OCI-LY7 (cell line): ENCODE results near the gene PROM2. TPM values are rescaled to one million over a fixed set of nuclear protein-coding genes. Genes with fewer than 3 reads are reported as not detected.

ENCODE experiments used
- BruUV-seq: library from RNA; stranded (reverse); fragments of 400-500 nt; replicated peaks from 2 replicates; lab custom pipeline; 2021; lab: Mats Ljungman, UMichigan
- CTCF ChIA-PET: fragments of 300-600 bp; sonication (Branson Sonifier 250); formaldehyde crosslinking; loops from one replicate; lab custom pipeline; 2022; ENCODE audit warnings: antibody characterized with exemption; ENCODE audit not compliant: unreplicated experiment; lab: Charles Lee
- POLR2A ChIA-PET: fragments of 300-600 bp; sonication (Branson Sonifier 250); formaldehyde crosslinking; loops from one replicate; lab custom pipeline; 2022; ENCODE audit warnings: antibody characterized with exemption; lab: Charles Lee
- DNase-seq: peaks from one replicate; pipeline ENCODE4 v3.0.0-alpha.2; 2015; ENCODE audit warnings: low spot score
- H2AFZ ChIP-seq: fragments of 200-600 bp; sonication (generic), shearing (Covaris generic); 2 replicates; pipeline ENCODE4 v1.6.1; 2014; ENCODE audit warnings: mild to moderate bottlenecking, antibody characterized with exemption, low read length, moderate library complexity
- H3K27ac ChIP-seq: fragments of 200-600 bp; sonication (generic); 2 replicates; pipeline ENCODE4 v1.5.1; 2014; ENCODE audit warnings: mixed run types, low read depth, mild to moderate bottlenecking, moderate library complexity, low read length, inconsistent platforms; ENCODE audit not compliant: poor library complexity, severe bottlenecking
- H3K36me3 ChIP-seq: fragments of 200-600 bp; sonication (generic); 2 replicates; pipeline ENCODE4 v1.6.1; 2014; ENCODE audit warnings: mild to moderate bottlenecking, antibody characterized with exemption, low read length, moderate library complexity, mixed read lengths; ENCODE audit not compliant: insufficient read depth
- H3K4me1 ChIP-seq: fragments of 200-600 bp; sonication (generic); 2 replicates; pipeline ENCODE4 v1.5.1; 2014; ENCODE audit warnings: mild to moderate bottlenecking, low read length; ENCODE audit not compliant: insufficient read depth, poor library complexity, severe bottlenecking
- H3K4me2 ChIP-seq: fragments of 200-600 bp; sonication (generic); 2 replicates; pipeline ENCODE4 v1.6.1; 2014; ENCODE audit warnings: mild to moderate bottlenecking, low read length
- H3K4me3 ChIP-seq: fragments of 200-600 bp; sonication (generic); 2 replicates; pipeline ENCODE4 v1.5.1; 2014; ENCODE audit warnings: mild to moderate bottlenecking, low read depth, low read length; ENCODE audit not compliant: poor library complexity, severe bottlenecking
- H3K79me2 ChIP-seq: fragments of 200-600 bp; sonication (generic); 2 replicates; pipeline ENCODE4 v1.6.1; 2016; ENCODE audit warnings: low read depth, mild to moderate bottlenecking, low read length, moderate library complexity, mixed read lengths; ENCODE audit not compliant: insufficient read depth
- H3K9me2 ChIP-seq: fragments of 200-600 bp; sonication (generic); 2 replicates; pipeline ENCODE4 v1.6.1; 2016; ENCODE audit warnings: mild to moderate bottlenecking, low read length, mixed read lengths; ENCODE audit not compliant: insufficient read depth
- H3K9me3 ChIP-seq: fragments of 200-600 bp; sonication (generic); 2 replicates; pipeline ENCODE4 v1.6.1; 2014; ENCODE audit warnings: mild to moderate bottlenecking, mixed run types, low read length, mixed read lengths
- H4K20me1 ChIP-seq: fragments of 200-600 bp; sonication (generic); 2 replicates; pipeline ENCODE4 v1.6.1; 2014; ENCODE audit warnings: mild to moderate bottlenecking, antibody characterized with exemption, low read length, moderate library complexity, mixed read lengths; ENCODE audit not compliant: insufficient read depth
- CTCF ChIP-seq: fragments of 200-600 bp; sonication (generic); conservative IDR thresholded peaks from 2 replicates; pipeline ENCODE4 v1.5.1; 2014; ENCODE audit warnings: mild to moderate bottlenecking, antibody characterized with exemption, low read length, moderate library complexity, mixed read lengths
- EZH2phosphoT487 ChIP-seq: fragments of 200-600 bp; sonication (generic); IDR thresholded peaks from 2 replicates; pipeline ENCODE4 v1.6.1; 2018; ENCODE audit warnings: low read depth, borderline replicate concordance, mild to moderate bottlenecking, mixed run types, antibody characterized with exemption, low read length, moderate library complexity, mixed read lengths
- intact Hi-C: fragments of 100-400 bp; cut with micrococcal nuclease; formaldehyde crosslinking; loops from one replicate; pipeline ENCODE4 v1.10.0; 2022; ENCODE audit not compliant: unreplicated experiment
- total RNA-seq, 2 experiments: library from RNA; depleted of rRNA in 1 of 2; stranded (reverse); fragments of >200 nt in 1 of 2; shearing (Covaris generic) in 1 of 2; gene quantifications; 2 replicates each; pipeline ENCODE4 v1.2.3, GENCODE V29; 2014 to 2022

The PROM2 gene
- total RNA-seq, 2 experiments from 2014 or later: 0.47 TPM; not detected in 1

- DNase-seq: no peak
- Histone ChIP-seq H3K36me3 (no peaks in the 10 kb centered on the region), H3K79me2 (no peaks in the 10 kb centered on the region), H3K4me3 (no peak overlapping the region), H3K4me1 (no peaks in the 10 kb centered on the region), H3K4me2 (no peak overlapping the region), H2AFZ (no peak overlapping the region), H4K20me1 (no peaks in the 10 kb centered on the region), H3K9me3 (no peaks in the 10 kb centered on the region), H3K27ac (no peak overlapping the region), H3K9me2 (no peaks in the 10 kb centered on the region)
- BruUV-seq: no TSS peak
- ChIA-PET CTCF (no interaction called here), POLR2A (no interaction called here)
- intact Hi-C loops: no loop called here
- TF ChIP-seq EZH2phosphoT487: no peak
- no peak for TF ChIP-seq CTCF
These were observed 39.4 kb upstream of the PROM2 start for GRCh38 chr2:95234816-95235215.

- DNase-seq: no peak
- Histone ChIP-seq H3K4me1 (no peaks in the 10 kb centered on the region), H3K79me2 (no peaks in the 10 kb centered on the region), H3K4me3 (no peak overlapping the region), H3K4me2 (no peak overlapping the region), H3K9me2 (no peaks in the 10 kb centered on the region), H3K9me3 (no peaks in the 10 kb centered on the region), H2AFZ (no peak overlapping the region), H4K20me1 (no peaks in the 10 kb centered on the region), H3K27ac (no peak overlapping the region), H3K36me3 (no peaks in the 10 kb centered on the region)
- no peak for TF ChIP-seq EZH2phosphoT487
- POLR2A ChIA-PET: no interaction called here
- CTCF ChIA-PET: no interaction called here
- intact Hi-C loops: no loop called here
- no TSS peak for BruUV-seq
These were observed 36.1 kb upstream of the PROM2 start for GRCh38 chr2:95238131-95238530.

- intact Hi-C loops: no loop called here
- BruUV-seq: no TSS peak
These were observed 34.2 kb upstream of the PROM2 start for GRCh38 chr2:95240091-95240490.

More at GRCh38 chr2:95240091-95240490, 34.2 kb upstream of the PROM2 start:
- Histone ChIP-seq H3K79me2 (no peaks in the 10 kb centered on the region), H3K36me3 (no peaks in the 10 kb centered on the region), H3K4me3 (no peak overlapping the region), H3K27ac (no peak overlapping the region), H3K4me2 (no peak overlapping the region), H3K9me2 (no peaks in the 10 kb centered on the region), H3K9me3 (no peaks in the 10 kb centered on the region), H4K20me1 (no peaks in the 10 kb centered on the region), H2AFZ (no peak overlapping the region), H3K4me1 (no peaks in the 10 kb centered on the region)
- DNase-seq: no peak
- no peak for TF ChIP-seq EZH2phosphoT487
- no peak for TF ChIP-seq CTCF
- POLR2A ChIA-PET: no interaction called here
- CTCF ChIA-PET: no interaction called here
